Inflammatory macrophage treated with lipopolysaccharide for 1 hour (primary cell): Measurements from ENCODE around the gene RAB17.
"Not testable (repeated sequence)": the region's sequence is repeated elsewhere in the genome, so short reads cannot be mapped to it uniquely, and the experiment has no call there.

Experiments used
- DNase-seq, 2 donors: peaks; one replicate each; pipeline ENCODE4 v3.0.0-alpha.2; 2020 to 2022

The RAB17 gene

DNA sequence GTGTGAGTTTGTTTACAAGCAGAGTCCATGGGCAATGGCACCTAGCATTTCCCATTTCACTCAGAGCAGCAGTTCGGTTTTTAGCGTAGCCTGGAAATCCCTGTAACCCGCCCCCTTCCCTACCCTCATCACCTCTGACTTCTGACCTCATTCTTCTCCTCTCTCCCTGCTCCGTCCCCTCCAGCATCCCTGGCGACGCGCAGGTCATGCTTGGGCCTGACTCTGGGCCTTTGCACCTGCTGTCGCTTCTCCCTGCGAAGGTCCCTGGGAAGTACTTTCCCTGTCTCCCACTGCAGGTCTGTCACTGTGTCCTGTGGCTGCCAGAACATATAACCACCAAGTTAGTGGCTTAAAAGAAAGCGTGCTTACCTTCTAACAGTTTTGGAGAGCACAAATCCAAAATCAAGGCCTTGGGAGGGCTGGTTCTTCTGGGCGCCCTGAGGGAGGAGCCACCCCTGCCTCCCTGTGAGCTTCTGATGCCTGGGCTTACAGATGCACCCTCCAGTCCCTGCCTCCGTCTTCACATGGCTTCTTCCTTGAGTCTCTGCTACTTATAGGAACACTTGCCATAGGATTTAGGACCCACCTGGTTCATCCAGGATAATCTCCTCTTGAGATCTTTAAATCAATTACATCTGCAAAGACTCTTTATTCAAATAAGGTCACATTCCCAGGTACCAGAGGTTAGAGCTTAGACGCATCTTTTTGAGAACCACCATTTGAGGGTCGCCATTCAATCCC lies 8.1 kb upstream of the RAB17 start:
- DNase-seq = no peak

DNA sequence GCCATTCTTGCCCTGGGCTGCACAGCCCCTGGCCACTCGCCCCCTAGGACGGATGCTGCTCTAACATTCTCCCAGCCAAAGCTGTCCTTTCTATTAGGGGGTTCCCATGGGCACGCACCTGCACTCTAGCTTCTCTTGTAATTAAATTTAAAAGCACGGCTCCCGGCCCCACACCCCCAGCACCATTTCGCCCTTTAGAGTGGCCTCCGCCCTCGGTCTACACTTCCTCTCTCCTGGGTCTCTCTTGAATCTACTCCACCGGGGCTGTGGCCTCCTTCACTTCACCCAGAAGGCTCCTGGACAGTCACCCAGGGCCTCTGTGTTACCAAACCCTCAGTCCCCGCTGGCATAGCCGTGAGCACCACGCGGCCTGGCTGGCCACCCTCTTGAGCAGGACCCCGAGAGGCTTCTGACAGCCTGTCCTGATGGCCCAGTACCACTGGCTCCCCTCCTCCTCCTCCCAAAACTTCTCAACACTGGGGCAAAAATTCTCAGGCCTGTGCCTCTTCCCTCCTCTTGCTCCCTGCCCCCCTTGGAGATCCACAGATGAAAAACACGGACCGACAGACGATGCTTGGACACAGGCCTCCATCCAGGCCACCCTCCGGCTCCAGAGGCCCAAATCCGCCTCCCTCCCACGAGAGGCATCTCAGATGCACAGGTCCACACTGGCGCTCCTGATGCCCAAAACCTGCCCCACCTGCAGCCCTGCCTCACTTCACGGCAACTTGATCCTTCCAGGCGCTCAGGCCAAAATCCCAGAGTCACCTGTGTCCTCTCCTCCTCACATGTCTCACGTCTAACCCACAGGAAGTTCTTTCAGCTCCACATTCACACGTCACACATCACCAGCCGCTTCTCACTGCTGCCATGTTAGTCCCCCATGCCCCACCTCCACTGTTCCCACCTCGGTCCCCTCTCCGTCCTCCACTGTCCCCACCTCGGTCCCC lies 6.9 kb upstream of the RAB17 start:
- DNase-seq = no peak

- DNase-seq = peak; percentile 12 to 27
These were observed 6.1 kb upstream of the RAB17 start for GRCh38 chr2:237596520-237597195.

- not testable (repeated sequence) for DNase-seq
These were observed 5.4 kb upstream of the RAB17 start for GRCh38 chr2:237595829-237596519.

GRCh38 chr2:237594514-237594871 lies 4.0 kb upstream of the RAB17 start:
- DNase-seq = no peak

GRCh38 chr2:237593596-237594320 lies 3.2 kb upstream of the RAB17 start:
- DNase-seq = no peak

DNA sequence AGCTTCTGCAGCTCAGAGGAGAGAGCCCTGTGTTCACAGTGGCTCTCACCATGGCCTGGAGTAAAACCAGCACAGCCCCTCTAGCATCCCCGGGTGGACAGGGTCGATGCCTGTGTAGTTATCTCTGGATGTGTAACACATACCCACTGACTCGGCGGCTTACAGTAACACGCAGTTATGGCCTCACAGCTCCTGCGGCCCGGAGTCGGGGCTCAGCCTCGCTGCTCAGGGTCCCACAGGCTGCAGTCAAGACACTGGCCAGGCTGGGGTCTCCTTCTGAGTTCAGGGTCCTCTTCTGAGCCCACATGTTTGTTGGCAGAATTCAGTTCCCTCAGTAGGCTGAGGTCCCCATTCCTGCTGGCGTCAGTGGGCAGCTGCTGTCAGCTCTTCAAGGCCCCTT lies 2.5 kb upstream of the RAB17 start:
- no peak for DNase-seq

GRCh38 chr2:237592425-237592980 lies 2.0 kb upstream of the RAB17 start:
- DNase-seq = no peak

DNA sequence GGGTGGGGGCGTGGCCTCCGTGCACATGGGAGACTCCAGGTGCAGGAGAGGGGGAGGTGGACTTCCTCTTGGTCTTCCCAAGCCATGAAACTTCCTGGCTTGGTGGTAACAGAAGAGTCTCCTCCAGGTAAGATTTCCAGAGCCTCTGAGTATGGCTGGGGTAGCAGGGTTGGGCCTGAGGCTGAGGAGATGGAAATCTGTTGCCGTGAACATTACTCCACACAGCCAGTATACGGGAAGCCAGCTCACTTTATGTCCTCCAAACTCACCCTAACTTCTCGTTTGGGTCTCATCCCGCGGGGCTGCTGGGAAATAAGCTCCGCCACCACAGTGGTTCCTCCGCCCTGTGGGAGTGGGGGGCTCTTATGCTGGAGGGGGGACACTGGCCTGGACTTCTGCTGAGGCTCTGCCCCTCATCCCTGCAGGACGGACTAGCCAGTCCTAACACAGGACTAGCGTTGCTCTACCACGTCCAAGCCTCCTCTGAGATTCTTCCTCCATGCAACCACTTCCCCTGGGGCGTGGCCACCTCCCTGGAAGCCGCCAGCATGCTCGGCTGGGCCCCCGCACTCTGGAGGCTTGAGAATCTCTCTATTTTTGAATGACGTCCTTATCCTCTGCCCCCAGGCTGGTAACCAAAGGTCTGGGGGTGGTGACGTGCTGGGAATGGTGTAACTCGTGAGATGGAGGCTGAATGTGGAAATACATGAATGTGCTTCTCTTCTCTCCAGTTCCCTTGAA lies 777 bp upstream of the RAB17 start:
- peak; percentile 89 to 95 for DNase-seq

- no peak for DNase-seq
These were observed 2.4 kb downstream of the RAB17 start for GRCh38 chr2:237588044-237588696.

DNA sequence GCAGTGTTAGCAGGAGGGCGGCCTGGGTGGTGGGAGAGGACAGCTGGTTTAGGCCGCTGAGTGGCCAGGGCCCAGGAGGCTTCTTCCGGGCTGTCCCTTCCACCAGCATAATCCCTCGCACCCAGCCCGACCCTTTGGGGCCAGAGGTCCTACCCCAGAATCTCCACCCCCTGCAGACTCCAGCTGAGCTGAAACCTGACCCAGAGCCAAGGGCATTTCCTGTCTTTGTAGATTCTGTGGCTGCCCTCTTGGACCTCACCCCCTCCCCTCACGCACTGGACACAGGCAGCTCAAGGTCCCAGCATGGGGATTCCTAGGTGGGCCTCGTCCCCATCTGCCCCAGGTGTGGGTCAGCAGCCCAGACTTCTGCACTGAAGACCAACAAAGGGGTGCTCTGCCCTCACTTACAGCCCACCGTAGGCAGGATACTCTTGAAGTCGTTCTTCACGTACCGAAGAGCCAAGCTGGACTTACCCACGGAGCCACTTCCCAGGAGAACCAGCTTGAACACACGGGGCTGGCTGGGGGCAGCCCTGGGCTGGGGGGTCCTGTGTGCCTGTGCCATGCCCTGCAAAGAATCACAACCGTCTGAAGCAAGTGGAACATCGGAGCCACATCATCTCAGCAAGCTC lies 4.8 kb downstream of the RAB17 start:
- DNase-seq = no peak

DNA sequence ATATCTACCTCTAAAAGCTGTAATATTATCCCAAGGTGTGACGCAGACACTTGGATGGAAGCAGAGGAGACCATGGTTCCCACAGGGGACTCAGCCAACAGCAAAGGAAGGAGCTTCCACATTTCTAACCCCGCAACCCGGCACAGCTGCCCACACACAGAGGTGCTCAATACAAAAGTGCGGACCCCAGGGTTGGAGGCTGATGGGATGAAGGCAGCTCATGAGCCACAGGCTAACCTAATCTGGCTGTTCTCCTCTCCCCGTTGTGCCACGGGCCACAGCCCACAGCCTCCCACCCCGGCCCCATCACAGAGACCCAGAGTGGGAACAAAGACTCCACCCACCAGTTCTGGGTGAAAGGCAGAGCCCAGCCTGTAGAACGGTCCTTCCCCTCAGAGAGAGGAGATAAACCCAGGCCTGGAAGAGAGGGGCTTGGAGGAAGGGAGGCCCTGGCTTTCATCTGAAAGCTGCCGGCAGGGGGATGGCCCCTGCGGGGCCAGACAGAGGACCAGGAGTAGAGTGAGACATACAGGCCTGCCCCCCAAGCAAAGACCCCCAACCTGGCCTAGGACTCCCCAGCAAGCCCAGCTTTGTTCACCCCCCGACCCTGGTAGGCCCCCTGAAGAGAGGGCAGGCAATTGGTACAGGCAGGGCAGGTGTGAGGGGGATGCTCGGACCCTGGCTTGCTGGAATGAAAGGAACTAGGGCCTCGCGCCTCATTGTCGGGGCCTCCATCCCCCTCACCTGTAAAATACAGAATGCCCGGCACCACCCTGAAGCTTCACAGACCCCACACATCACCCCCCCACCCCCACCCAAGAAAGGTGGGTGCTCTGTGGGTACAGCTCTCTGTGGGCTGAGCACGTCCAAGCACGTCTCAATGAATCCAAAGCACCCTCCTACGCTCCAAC lies 6.9 kb downstream of the RAB17 start:
- no peak for DNase-seq

GRCh38 chr2:237581751-237582746 lies 8.5 kb downstream of the RAB17 start:
- peak; percentile 25 to 29 for DNase-seq

DNA sequence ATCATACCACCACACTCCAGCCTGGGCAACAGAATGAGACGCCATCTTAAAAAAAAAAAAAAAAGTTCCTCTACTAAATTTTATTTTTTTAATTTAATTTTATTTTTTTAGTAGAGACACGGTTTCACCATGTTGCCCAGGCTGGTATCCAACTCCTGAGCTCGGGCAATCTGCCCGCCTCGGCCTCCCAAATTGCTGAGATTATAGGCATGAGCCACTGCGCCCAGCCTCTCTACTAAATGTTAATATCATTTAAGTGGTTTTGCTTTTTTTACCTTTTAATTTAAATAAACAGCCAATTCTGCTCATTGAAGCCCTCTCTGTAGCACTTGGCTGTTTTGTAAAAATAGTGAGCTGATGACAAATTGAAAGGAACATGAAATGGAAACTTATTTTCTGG lies 9.2 kb downstream of the RAB17 start:
- DNase-seq = no peak

DNA sequence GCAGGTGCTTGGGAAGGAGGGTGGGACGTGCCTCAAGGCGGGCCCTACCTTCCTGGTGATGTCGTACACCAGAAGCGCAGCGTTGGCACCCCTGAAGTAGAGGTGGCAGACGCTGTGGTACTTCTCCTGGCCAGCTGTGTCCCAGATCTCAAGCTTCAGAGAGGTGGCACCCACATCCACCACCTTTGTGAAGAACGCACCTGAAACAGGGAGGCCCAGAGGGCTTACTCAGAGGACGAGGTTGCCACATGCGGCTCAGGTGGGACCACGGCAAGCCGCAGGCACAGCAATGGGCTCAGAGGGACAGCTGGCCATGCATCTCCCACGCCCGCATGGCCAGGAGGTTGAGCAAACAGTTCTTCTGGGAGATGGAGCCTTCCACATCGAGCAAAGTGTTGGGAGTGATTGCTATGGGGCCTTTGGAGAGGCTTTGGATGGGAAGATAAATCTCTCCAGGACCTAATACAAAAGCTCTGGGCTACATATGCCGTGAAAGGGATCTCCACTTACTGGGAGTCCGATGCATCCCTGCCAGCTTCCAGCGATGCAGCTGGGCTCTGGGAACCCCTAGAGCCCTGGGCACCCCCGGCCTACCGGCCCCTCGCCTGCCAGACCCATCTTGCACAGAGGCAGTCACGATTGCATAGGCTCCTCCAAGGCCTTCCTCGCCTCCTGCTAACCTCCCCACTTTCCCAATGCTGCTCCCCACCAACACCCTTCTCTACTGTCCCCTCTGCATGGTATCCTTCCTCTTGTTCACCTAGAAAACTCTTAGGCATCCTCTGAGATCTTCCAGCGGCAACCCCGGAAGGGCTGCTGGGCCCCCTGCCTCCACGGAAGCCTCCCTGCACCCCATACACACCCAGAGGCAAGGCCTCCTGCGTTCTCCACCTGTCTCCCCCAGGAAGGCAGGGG lies 12.3 kb downstream of the RAB17 start:
- DNase-seq = no peak

DNA sequence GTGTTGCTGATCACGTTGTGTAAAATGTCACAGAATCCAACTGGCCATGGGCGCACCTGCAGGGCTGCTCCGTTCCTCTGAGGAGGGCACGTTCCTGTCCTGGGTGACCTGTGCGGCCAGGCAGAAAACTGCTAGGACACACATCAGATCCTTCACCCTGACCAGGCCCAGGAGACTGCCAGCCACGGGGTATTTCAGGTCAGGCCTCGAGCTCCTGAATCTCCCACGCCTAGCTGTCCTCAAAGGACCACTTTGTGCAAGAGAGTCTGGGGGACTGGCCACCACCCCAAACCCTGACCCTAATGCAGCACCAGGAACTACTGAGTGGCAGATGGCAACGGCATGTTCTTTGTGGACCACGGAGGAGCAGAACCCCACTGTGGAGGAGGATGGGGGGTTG lies 13.1 kb downstream of the RAB17 start:
- DNase-seq = no peak

DNA sequence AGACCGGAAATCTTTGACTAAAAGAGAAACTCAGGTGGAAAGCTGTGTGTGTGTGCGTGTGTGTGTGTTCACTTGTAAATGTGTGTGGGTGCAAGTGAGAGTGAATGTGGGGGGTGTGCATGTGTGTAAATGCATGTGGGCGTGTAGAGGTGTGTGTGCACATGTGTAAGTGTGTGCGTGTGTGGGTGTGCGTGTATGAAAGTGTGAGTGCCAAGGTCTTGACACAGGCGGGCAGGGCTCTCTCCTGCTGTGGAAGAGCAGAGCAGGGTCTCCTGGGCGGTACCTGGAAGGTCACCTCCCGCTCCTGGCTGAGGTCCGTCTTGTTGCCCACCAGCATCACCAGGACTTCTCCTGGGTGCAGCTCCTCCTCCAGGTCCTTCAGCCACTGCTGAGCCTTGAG lies 13.6 kb downstream of the RAB17 start:
- no peak for DNase-seq
